ENCODE results near the gene GRID1. TPM values are rescaled to one million over a fixed set of nuclear protein-coding genes. Genes with fewer than 3 reads are reported as not detected.

Gene GRID1
- total RNA-seq, 1 donor from 2014 or later: 0.75 TPM

DNA sequence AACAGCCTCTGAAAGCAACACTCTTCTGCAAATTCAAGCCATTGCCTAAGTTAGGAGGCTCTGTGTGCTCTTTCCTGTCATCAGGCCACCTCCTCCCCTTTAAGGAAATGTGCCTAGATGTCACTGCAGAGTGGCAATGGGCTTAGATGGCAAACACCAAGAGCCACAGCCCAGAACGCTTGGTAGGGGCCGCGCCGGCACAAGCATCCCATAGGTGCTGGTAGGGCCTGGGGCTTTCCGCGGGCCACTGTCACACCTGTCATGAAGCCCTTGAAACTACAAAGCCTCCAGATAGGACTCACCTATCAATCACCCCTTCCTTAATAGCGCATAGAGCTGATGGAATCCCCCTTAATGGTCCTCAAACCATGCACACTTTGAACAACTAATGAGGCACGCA lies 299.9 kb downstream of the GRID1 start:
- Histone ChIP-seq H4K20me1 (ENCODE audit: insufficient read depth, low read length) (no peaks in the 10 kb centered on the region), H2AFZ (ENCODE audit: low read depth, low read length) (no peak overlapping the region), H3K9me3 (ENCODE audit: insufficient read depth, low read depth, low read length) (no peaks in the 10 kb centered on the region), H3K4me2 (ENCODE audit: low read length) (no peak overlapping the region), H3K27ac (ENCODE audit: low read depth, low read length) (no peak overlapping the region), H3K27me3 (ENCODE audit: insufficient read depth, low read length) (no peaks in the 10 kb centered on the region), H3K9ac (ENCODE audit: low read length) (no peak overlapping the region), H3K79me2 (ENCODE audit: insufficient read depth, low read length) (no peaks in the 10 kb centered on the region), H3K4me3 (ENCODE audit: insufficient read depth, low read depth, low read length) (no peak overlapping the region), H3K36me3 (ENCODE audit: insufficient read depth, low read length) (no peaks in the 10 kb centered on the region), H3K4me1 (ENCODE audit: insufficient read depth, low read length) (no peaks in the 10 kb centered on the region)
- Mint-ChIP-seq H3K27ac (ENCODE audit: unreplicated experiment) (no peak overlapping the region), H3K4me1 (ENCODE audit: low read depth, unreplicated experiment) (no peaks in the 10 kb centered on the region), H3K9me3 (ENCODE audit: unreplicated experiment) (peaks cover 4% of the 10 kb centered on the region), H3K36me3 (ENCODE audit: low read depth, unreplicated experiment) (no peaks in the 10 kb centered on the region), H3K4me3 (ENCODE audit: unreplicated experiment) (no peak overlapping the region), H3K27me3 (ENCODE audit: low read depth, unreplicated experiment) (peaks cover 18% of the 10 kb centered on the region)
- TF ChIP-seq CTCF (IDR thresholded peaks at IDR 0.05; ENCODE audit: insufficient read depth, low read depth, low read length) (no peak), EZH2 (IDR thresholded peaks at IDR 0.05; ENCODE audit: insufficient read depth, low read length) (no peak)
- DNase-seq (ENCODE audit: low read depth): no peak
- no peak for FAIRE-seq

DNA sequence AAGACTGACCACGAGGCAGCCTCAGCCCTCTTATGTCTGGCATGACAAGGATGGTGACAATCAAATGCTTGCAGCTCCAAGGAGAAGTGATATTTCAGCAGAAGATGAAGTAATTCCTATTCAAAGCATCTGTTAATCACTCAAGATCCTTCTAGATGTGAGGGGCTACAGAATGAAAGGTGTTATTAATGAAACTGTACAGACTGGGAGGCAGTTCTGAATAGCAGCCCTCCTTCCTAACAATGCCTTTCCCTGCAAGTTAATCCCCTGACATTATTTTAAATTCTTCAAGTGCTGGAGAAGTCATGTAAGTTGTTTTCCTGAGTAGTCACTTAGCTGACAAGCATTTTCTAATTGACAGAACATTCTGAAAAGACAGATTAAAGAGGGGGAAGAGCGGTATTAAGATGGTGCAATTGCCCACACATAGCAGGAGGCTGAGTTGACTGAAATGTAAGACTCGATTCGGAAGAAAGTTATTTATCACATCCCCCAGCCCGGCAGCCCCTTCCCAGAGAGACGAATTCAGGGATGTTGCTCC lies 300.8 kb downstream of the GRID1 start:
- H4K20me1 ChIP-seq (ENCODE audit: insufficient read depth, low read length): no peaks in the 10 kb centered on the region
- Mint-ChIP-seq H3K27ac (ENCODE audit: unreplicated experiment) (no peak overlapping the region), H3K4me3 (ENCODE audit: unreplicated experiment) (no peak overlapping the region), H3K36me3 (ENCODE audit: low read depth, unreplicated experiment) (no peaks in the 10 kb centered on the region), H3K4me1 (ENCODE audit: low read depth, unreplicated experiment) (no peaks in the 10 kb centered on the region), H3K27me3 (ENCODE audit: low read depth, unreplicated experiment) (peaks cover 24% of the 10 kb centered on the region), H3K9me3 (ENCODE audit: unreplicated experiment) (peaks cover 5% of the 10 kb centered on the region)
- no peaks in the 10 kb centered on the region for H3K4me1 ChIP-seq (ENCODE audit: insufficient read depth, low read length)
- no peak overlapping the region for H2AFZ ChIP-seq (ENCODE audit: low read depth, low read length)
- no peaks in the 10 kb centered on the region for H3K79me2 ChIP-seq (ENCODE audit: insufficient read depth, low read length)
- no peaks in the 10 kb centered on the region for H3K9me3 ChIP-seq (ENCODE audit: insufficient read depth, low read depth, low read length)
- no peak for TF ChIP-seq CTCF (IDR thresholded peaks at IDR 0.05; ENCODE audit: insufficient read depth, low read depth, low read length)
- no peak for TF ChIP-seq EZH2 (IDR thresholded peaks at IDR 0.05; ENCODE audit: insufficient read depth, low read length)
- H3K9ac ChIP-seq (ENCODE audit: low read length): no peak overlapping the region
- H3K4me2 ChIP-seq (ENCODE audit: low read length): no peak overlapping the region
- H3K27ac ChIP-seq (ENCODE audit: low read depth, low read length): no peak overlapping the region
- DNase-seq (ENCODE audit: low read depth) (no peak), FAIRE-seq (no peak)
- no peak overlapping the region for H3K4me3 ChIP-seq (ENCODE audit: insufficient read depth, low read depth, low read length)
- no peaks in the 10 kb centered on the region for H3K27me3 ChIP-seq (ENCODE audit: insufficient read depth, low read length)
- H3K36me3 ChIP-seq (ENCODE audit: insufficient read depth, low read length): no peaks in the 10 kb centered on the region

- H3K9ac ChIP-seq (ENCODE audit: low read length): no peak overlapping the region
- H3K27ac ChIP-seq (ENCODE audit: low read depth, low read length): no peak overlapping the region
- no peaks in the 10 kb centered on the region for H3K4me1 ChIP-seq (ENCODE audit: insufficient read depth, low read length)
- no peaks in the 10 kb centered on the region for H3K4me1 Mint-ChIP-seq (ENCODE audit: low read depth, unreplicated experiment)
- no peaks in the 10 kb centered on the region for H4K20me1 ChIP-seq (ENCODE audit: insufficient read depth, low read length)
- no peaks in the 10 kb centered on the region for H3K79me2 ChIP-seq (ENCODE audit: insufficient read depth, low read length)
- H3K9me3 ChIP-seq (ENCODE audit: insufficient read depth, low read depth, low read length): no peaks in the 10 kb centered on the region
- H2AFZ ChIP-seq (ENCODE audit: low read depth, low read length): no peak overlapping the region
- no peaks in the 10 kb centered on the region for H3K36me3 ChIP-seq (ENCODE audit: insufficient read depth, low read length)
- H3K36me3 Mint-ChIP-seq (ENCODE audit: low read depth, unreplicated experiment): no peaks in the 10 kb centered on the region
- no peak overlapping the region for H3K27ac Mint-ChIP-seq (ENCODE audit: unreplicated experiment)
- no peaks in the 10 kb centered on the region for H3K27me3 ChIP-seq (ENCODE audit: insufficient read depth, low read length)
- TF ChIP-seq CTCF (IDR thresholded peaks at IDR 0.05; ENCODE audit: insufficient read depth, low read depth, low read length) (no peak), EZH2 (IDR thresholded peaks at IDR 0.05; ENCODE audit: insufficient read depth, low read length) (no peak)
- FAIRE-seq (no peak), DNase-seq (ENCODE audit: low read depth) (no peak)
- H3K27me3 Mint-ChIP-seq (ENCODE audit: low read depth, unreplicated experiment): peaks cover 19% of the 10 kb centered on the region
- no peak overlapping the region for H3K4me2 ChIP-seq (ENCODE audit: low read length)
- peaks cover 5% of the 10 kb centered on the region for H3K9me3 Mint-ChIP-seq (ENCODE audit: unreplicated experiment)
- H3K4me3 ChIP-seq (ENCODE audit: insufficient read depth, low read depth, low read length): no peak overlapping the region
- H3K4me3 Mint-ChIP-seq (ENCODE audit: unreplicated experiment): no peak overlapping the region
These were observed 301.5 kb downstream of the GRID1 start for GRCh38 chr10:86064931-86065662.
